ENCODE data around the gene BMPR1A.

DNA sequence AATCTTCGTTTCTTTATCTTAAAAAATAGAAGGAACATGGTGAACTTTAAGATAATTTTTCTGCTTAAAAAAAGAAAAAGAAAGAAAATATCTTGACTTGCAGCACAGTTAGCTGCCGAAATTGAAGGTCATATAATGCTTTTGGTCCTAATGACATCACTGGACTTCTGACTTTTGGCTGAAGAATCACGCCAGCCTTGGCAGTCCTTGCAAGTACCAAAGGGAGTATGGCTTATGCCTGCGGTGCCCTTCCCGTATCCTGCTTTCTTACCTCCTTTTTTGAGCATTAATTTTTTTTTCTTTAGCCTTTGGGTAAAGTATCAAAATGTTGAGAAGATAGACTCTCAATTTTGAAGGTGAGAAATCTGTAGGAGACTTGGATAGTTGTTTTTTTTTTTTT, 7.0 kb downstream of the BMPR1A start:
- TF ChIP-seq, protein P1, sequence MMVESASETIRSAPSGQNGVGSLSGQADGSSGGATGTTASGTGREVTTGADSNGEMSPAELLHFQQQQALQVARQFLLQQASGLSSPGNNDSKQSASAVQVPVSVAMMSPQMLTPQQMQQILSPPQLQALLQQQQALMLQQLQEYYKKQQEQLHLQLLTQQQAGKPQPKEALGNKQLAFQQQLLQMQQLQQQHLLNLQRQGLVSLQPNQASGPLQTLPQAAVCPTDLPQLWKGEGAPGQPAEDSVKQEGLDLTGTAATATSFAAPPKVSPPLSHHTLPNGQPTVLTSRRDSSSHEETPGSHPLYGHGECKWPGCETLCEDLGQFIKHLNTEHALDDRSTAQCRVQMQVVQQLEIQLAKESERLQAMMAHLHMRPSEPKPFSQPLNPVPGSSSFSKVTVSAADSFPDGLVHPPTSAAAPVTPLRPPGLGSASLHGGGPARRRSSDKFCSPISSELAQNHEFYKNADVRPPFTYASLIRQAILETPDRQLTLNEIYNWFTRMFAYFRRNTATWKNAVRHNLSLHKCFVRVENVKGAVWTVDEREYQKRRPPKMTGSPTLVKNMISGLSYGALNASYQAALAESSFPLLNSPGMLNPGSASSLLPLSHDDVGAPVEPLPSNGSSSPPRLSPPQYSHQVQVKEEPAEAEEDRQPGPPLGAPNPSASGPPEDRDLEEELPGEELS (CRISPR knock-in tag; IDR thresholded peaks at IDR 0.05; ENCODE audit: borderline replicate concordance): no peak
- no peak for TF ChIP-seq TRIM24 (IDR thresholded peaks at IDR 0.05)
- TF ChIP-seq POLR3A (IDR thresholded peaks at IDR 0.05; ENCODE audit: borderline replicate concordance, extremely low read depth, insufficient read depth, insufficient read length): no peak
- TF ChIP-seq, protein P2, sequence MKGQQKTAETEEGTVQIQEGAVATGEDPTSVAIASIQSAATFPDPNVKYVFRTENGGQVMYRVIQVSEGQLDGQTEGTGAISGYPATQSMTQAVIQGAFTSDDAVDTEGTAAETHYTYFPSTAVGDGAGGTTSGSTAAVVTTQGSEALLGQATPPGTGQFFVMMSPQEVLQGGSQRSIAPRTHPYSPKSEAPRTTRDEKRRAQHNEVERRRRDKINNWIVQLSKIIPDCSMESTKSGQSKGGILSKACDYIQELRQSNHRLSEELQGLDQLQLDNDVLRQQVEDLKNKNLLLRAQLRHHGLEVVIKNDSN (CRISPR knock-in tag; IDR thresholded peaks at IDR 0.05): no peak

Measured in K562 (cell line).